ENCODE data around the gene CFHR5.
"Not testable (repeated sequence)": the region's sequence is repeated elsewhere in the genome, so short reads cannot be mapped to it uniquely, and the experiment has no call there.

Gene CFHR5

GRCh38 chr1:196977278-196977677 is at the start of gene CFHR5:
Gene CFHR5, plus strand, starts transcription at chr1:196977556. Its CDS starts 109 bp downstream, at chr1:196977665.
- DNase-seq (ENCODE audit: low spot score): no peak

GRCh38 chr1:196932853-196933252 is 44.5 kb upstream of the CFHR5 start:
- not testable (repeated sequence) for DNase-seq (ENCODE audit: low spot score)

- DNase-seq (ENCODE audit: low spot score): no peak
Measured at GRCh38 chr1:196933531-196934189, 43.7 kb upstream of the CFHR5 start.

- not testable (repeated sequence) for DNase-seq (ENCODE audit: low spot score)
Measured at GRCh38 chr1:196941474-196941873, 35.9 kb upstream of the CFHR5 start.

GRCh38 chr1:196943568-196943967 is 33.8 kb upstream of the CFHR5 start, which contains the start of gene CFHR2:
Gene CFHR2, plus strand, starts transcription at chr1:196943738. Its CDS starts 143 bp downstream, at chr1:196943881.
- not testable (repeated sequence) for DNase-seq (ENCODE audit: low spot score)

- peak; percentile 42 for DNase-seq (ENCODE audit: low spot score)
Measured at GRCh38 chr1:196951711-196952394, 25.5 kb upstream of the CFHR5 start.

- no peak for DNase-seq (ENCODE audit: low spot score)
Measured at GRCh38 chr1:196954778-196955177, 22.6 kb upstream of the CFHR5 start.

- DNase-seq (ENCODE audit: low spot score): no peak
Measured at GRCh38 chr1:196955926-196956325, 21.4 kb upstream of the CFHR5 start.

- no peak for DNase-seq (ENCODE audit: low spot score)
Measured at GRCh38 chr1:196960854-196961253, 16.5 kb upstream of the CFHR5 start.

GRCh38 chr1:196970182-196970581 is 7.2 kb upstream of the CFHR5 start:
- DNase-seq (ENCODE audit: low spot score): no peak

GRCh38 chr1:196976278-196976677 is 1.1 kb upstream of the CFHR5 start:
- no peak for DNase-seq (ENCODE audit: low spot score)

- no peak for DNase-seq (ENCODE audit: low spot score)
Measured at GRCh38 chr1:196980859-196981258, 3.5 kb downstream of the CFHR5 start.

GRCh38 chr1:196982247-196982646 is 4.9 kb downstream of the CFHR5 start:
- not testable (repeated sequence) for DNase-seq (ENCODE audit: low spot score)

- not testable (repeated sequence) for DNase-seq (ENCODE audit: low spot score)
Measured at GRCh38 chr1:196991919-196992651, 14.7 kb downstream of the CFHR5 start.

GRCh38 chr1:196993916-196994315 is 16.6 kb downstream of the CFHR5 start:
- no peak for DNase-seq (ENCODE audit: low spot score)

GRCh38 chr1:196997423-196997822 is 20.1 kb downstream of the CFHR5 start:
- DNase-seq (ENCODE audit: low spot score): peak; percentile 66

- no peak for DNase-seq (ENCODE audit: low spot score)
Measured at GRCh38 chr1:197001828-197002227, 24.5 kb downstream of the CFHR5 start.

- no peak for DNase-seq (ENCODE audit: low spot score)
Measured at GRCh38 chr1:197003132-197003531, 25.8 kb downstream of the CFHR5 start.

- no peak for DNase-seq (ENCODE audit: low spot score)
Measured at GRCh38 chr1:197008861-197009260, 31.5 kb downstream of the CFHR5 start.

GRCh38 chr1:197011614-197012013 is 34.3 kb downstream of the CFHR5 start:
- no peak for DNase-seq (ENCODE audit: low spot score)

- no peak for DNase-seq (ENCODE audit: low spot score)
Measured at GRCh38 chr1:197013234-197013633, 35.9 kb downstream of the CFHR5 start.

- DNase-seq (ENCODE audit: low spot score): no peak
Measured at GRCh38 chr1:197016751-197017150, 39.4 kb downstream of the CFHR5 start.

Measured in GM03348 (cell line).